ENCODE results near the gene OLFM2.
"Not testable (repeated sequence)": the region's sequence is repeated elsewhere in the genome, so short reads cannot be mapped to it uniquely, and the experiment has no call there.

Gene OLFM2

DNA sequence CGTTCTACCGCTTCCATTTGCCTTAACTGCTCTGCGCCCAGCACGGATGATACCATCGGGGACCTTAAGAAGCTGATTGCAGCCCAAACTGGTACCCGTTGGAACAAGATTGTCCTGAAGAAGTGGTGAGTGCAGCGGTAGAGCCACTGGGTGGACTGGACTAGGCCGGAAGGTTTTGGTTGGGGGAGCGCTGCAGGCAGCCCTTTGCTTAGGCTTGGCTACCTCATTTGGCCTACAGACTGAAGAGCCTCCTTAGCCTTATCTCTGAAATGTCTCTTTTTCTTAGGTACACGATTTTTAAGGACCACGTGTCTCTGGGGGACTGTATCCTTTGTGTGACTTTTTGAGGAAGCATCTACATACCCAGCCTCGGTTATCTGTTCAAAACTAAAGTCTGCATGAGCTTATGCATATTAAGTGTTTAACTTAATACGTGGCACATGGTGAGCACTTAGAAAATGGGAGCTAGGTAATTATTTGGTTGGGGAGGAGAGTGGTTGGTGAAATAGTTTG is 107.7 kb downstream of the OLFM2 start:
- DNase-seq (ENCODE audit: low spot score): no peak

DNA sequence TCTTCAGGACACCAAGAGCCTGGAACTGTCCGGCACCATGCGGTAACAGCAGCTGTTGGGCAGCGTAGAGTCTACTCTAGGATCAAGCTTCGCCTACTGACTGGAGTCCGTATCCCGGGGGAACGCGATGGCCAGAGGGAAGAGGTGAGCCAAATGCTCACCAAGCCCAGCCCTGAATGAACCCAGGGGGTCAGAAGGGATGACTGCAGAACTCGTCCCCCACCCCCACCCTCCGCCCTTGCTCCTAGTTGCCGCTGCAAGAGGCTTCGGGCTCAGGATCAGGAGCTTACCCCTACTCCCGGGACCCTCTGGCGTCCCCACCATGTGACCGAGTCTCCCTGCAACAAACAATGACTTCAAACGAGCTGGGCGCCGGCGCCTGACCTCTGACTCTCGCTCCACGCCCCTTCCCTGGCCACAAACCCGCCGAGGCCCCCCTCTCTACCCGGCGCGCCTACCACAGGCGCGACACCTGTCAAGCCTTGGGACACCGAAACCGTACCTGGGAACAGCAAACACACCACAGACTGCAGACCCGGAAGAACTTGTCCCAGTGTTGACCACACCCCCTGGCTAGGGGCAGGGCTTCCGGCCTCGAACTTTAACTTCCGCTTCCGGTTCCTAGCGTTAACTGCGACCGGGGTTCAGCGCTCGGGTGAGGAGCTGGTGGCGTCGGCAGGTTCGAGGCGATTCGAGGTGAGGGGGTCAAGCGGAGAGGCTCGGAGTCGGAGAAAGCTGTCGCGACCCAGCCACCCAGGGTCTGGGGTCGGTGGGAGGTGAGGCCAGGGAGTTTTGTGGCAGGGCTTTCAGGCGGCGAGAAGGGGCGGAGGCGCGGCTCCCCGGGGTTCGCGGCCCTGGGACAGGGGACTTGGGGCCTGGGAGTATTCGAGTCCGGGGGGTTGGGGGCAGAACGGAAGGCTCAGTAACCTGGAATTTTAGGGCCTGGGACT is 108.8 kb downstream of the OLFM2 start, which contains the start of gene UBL5:
Gene UBL5 (plus strand): TSS at position 630 of the 950 bp plus-strand sequence. CDS start 420 bp downstream, outside the sequence.
- DNase-seq (ENCODE audit: low spot score): peak; percentile 95

DNA sequence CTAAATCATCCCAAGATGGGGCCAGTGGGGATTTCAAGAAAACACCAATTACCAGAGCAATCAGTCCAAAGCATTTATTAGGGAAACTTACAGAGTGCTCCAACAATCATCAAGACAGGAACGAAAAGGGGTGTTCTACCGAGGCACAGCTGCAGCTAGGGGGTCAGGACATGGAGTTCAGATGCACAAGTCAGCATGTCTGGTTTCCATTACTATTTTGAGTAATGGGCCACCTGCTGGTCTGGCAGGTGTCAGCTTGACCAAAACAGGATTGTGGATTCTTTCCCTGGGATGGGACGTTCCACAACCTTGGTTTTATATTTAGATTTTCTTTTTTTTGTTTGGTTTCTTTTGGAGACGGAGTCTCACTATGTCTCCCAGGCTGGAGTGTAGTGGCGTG is 112.5 kb downstream of the OLFM2 start:
- DNase-seq (ENCODE audit: low spot score): no peak

DNA sequence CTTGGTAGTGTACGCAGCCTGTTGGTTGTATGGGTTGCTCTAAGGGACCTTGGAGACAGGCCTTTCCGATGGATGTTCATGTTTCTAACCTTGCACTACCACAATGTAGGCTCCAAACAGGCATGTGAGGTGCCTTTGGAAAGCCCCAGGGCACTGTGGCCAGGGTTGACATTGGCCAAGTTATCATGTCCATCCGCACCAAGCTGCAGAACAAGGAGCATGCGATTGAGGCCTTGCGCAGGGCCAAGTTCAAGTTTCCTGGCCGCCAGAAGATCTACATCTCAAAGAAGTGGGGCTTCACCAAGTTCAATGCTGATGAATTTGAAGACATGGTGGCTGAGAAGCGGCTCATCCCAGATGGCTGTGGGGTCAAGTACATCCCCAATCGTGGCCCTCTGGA is 116.3 kb downstream of the OLFM2 start:
- not testable (repeated sequence) for DNase-seq (ENCODE audit: low spot score)

DNA sequence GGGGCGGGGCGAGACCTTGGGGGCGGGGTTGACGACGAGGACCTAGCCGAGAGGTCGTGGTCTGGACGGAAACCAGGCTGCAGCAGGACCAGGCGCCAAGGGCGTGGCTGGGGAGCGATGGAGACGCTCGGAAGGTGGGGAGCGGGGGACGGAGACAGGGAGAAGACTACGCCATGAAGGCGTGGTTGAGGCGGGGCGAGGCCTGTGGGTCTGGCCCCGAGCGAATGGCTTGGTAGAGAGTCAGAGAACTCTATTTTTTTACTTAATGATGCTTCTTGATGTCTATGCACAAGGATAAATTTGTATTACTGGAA is 116.8 kb downstream of the OLFM2 start:
- no peak for DNase-seq (ENCODE audit: low spot score)

DNA sequence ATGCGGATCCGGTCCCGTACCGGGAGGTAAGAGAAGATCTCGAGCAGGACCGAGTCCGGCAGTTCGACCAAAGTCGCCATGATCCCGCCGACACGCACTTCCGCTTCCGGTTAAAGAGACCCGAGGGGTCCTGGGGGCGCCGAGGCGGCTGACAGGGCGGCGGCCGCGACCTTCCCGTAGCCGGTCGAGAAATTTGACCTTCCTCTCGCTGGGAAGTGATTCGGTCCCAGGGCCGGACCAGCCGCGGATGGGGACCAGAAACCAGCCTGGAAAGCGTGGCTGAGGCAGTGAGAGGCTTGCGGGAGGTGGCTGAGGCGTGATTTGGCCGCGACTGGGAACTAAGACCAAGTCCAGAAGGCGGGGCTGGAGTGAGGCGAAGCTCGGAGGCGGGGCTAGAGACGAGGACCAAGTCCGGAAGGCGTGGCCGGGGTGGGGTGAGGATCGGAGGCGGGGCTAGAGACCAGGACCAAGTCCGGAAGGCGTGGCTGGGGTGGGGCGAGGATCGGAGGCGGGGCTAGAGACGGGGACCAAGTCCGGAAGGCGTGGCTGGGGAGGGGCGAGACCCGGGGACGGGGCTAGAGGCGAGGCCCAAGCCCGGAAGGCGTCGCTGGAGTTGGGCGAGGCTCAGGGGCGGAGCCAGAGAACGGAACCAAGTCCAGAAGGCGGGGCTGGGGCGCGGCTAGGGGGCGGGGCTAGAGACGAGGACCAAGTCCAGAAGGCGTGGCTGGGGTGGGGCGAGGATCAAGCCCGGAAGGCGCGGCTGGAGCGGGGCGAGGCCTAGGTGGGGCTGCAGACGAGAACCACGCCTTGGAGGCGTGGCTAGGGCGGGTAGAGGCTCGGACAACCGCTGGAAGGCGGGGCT is 117.3 kb downstream of the OLFM2 start, which contains the start of gene FBXL12:
Gene FBXL12 (minus strand): TSS at position 346 of the 862 bp plus-strand sequence. CDS start 266 bp downstream, at position 80.
- peak; percentile 99 for DNase-seq (ENCODE audit: low spot score)

DNA sequence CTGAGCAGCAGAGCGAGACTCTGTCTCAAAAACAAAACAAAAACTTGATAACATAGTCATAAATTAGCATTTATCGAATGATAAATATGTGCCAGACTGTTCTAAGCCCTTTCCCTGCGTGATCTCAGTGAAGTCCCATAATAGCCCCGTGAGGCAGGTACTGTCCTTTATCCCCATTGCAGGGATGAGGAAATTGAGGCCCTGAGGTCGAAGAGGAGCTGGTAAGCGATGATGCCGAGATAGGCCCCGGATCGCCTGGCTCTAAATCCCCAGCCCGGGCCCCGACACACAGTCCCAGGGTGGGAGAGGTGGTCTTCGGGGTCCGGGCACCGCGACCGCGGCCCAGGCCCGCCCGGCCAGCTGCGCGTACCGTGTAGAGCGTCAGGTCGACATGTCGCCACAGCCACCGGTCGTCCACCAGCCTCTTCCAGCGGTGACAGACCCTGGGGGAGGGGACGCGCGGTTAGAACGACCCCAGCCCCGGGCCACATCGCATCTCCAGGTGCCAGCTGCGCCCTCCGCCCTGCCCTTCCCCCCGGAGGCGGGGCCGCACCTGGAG is 118.1 kb downstream of the OLFM2 start:
- DNase-seq (ENCODE audit: low spot score): no peak

DNA sequence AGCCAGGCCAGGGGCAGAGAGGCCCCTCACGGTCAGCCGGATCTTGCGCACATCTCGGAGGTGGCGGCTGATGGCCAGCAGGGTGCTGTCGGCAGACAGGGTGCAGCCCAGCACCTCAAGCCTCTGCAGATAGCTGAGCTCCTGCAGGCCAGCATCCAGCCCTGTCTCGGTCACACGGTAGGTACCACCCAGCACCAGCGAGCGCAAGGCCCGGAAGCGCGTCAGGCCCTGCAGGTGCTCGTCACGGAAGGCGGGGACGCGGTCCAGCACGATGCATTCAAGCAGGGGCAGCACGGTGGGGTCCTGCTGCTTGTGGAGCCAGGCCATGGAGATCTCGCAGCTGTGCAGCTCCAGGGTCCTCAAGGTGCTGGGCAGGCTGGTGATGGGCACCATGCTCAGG is 125.2 kb downstream of the OLFM2 start:
- DNase-seq (ENCODE audit: low spot score): no peak

DNA sequence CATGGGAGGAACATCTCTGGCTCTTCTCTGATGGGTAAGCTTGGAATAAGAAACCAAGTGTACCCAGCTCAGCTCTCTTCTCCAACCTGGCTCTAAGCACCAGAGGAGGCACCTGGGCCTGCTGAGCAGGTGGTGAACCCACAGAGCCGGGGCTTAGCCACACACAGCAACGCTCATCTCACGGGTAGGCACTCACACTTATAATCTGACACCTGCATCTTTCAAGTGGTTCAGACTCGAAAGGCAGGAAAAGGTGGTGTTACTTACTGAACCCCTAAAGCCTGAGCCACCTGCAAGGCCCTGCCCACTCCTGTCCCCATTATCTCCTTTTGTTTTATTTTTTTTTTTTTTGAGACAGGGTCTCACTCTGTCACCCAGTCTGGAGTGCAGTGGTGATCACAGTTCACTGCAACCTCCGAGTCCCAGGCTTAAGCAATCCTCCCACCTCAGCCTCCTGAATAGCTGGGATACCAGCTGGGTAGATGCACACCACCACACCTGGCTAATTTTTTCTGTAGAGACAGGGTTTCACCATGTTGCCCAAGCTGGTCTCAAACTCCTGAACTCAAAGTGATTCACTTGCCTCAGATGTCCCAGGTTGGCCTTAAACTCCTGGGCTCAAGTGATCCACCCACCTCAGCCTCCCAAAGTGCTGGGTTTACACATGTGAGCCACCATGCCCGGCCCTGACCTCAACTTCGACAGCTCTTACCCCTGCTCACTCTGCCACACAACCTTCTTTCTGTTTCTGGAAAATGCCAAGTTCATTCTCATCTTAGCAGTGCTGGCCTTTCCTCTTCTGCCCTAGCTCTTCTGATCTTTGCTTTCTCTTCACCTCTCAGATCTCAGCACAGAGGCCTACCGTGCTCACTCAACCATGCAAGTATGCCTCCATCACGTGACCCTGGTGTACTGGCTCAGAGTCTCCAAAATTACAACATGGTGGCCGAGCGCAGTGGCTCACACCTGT is 127.2 kb downstream of the OLFM2 start:
- no peak for DNase-seq (ENCODE audit: low spot score)

DNA sequence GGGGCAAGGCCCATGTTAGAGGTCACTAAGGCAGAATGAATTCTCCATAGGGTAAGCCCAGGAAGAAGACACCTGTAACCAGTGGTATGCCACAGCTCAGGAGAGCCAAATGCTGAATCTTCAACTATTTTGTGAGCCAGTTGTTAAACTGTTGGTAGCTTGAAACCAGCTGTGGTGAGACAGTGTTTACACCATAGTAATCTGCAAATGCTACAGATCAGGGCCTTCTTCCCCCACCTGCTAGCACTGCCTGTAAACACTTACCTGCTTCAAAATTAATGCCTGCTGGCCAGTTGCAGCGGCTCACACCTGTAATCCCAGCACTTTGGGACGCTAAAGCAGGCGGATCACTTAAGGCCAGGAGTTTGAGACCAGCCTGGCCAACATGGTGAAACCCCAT is 129.5 kb downstream of the OLFM2 start:
- DNase-seq (ENCODE audit: low spot score): no peak

Measured in NAMALWA (cell line).